NCI-H748 (cell line): ENCODE measurements around the gene CNTNAP2.
"Not testable (repeated sequence)": the region's sequence is repeated elsewhere in the genome, so short reads cannot be mapped to it uniquely, and the experiment has no call there.

Experiments
- DNase-seq: peaks from one replicate; lab custom pipeline; 2025; ENCODE audit not compliant: unreplicated experiment; lab: John Stamatoyannopoulos, UW

CNTNAP2 gene

GRCh38 chr7:146865696-146866095, 749.1 kb downstream of the CNTNAP2 start:
- DNase-seq, result no peak

GRCh38 chr7:146874722-146875121, 758.1 kb downstream of the CNTNAP2 start:
- no peak for DNase-seq

GRCh38 chr7:146875237-146875785, 758.7 kb downstream of the CNTNAP2 start:
- no peak for DNase-seq

DNA sequence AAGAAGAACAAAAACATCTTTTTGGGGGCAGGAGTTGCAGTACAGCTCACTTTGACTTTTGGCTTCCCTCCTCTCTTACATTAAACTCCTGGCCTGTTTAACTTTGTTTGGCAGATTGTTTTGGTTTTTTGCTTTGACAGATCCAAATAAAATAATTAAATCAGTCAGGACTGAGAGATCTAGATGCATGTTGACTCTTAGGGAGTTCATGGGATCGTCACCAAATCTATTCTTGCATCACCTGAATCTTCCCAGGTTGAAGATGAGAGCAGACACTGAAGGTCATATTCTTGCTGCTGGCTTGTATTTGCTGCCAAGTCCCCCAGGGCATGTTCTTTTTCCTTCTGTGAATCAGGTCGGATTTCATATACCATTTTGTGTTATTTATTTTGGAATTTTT, 759.4 kb downstream of the CNTNAP2 start:
- no peak for DNase-seq

DNA sequence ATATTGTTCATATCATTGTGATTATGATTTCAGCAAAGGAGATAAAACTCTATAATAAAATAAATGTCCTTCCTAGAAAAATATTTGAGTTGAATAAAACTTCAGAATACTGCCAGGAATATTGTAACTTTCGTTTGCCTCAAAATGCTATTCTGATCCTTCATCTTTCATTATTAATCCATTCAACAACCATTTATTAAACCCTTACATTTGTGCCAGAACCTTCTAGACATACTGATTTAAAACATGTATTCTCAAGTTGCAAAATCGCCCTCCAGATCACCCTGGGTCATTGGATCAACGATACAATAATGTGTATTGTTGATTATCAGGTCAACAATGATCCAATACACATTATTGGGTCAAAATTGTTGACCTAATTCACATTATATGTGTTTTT, 759.8 kb downstream of the CNTNAP2 start:
- no peak for DNase-seq

DNA sequence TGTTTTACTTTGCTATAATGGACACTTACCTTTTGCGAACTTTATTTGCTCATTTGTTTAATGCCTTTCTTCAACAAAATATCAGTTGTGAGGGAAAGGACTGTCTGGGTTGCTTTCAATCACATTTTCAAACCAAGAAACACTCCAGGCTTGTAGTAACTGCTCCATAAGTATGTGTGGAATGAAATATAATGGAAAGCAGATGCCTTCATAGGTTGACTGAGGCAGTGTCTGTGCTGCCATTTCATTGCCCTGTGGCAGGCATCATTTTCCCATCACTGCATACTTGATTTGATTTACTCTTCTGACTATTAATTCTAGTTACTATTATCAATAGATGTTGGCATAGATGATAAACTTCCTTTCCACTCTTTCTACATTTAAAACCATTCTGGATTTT, 762.3 kb downstream of the CNTNAP2 start:
- DNase-seq, result no peak

- DNase-seq, result no peak
These were observed 768.6 kb downstream of the CNTNAP2 start for GRCh38 chr7:146885231-146885630.

- no peak for DNase-seq
These were observed 773.4 kb downstream of the CNTNAP2 start for GRCh38 chr7:146889806-146890555.

DNA sequence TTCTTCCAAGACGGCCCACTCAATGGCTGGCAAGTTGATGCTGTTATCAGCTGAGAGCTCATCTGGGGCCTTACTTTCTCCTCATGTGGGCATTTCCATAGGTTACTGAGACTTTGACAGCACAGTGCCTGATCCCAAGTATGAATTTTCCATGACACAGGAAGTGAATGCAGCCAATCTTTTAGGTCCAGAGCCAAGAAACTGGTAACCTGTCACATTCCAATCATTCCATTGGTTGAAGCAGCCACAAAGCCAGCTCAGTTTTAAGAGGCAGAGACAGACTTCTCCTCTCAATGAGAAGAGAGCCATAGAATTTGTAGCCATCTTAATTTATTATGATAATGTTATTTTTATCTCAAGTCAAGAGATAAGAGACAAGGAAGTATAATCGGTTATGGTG, 775.5 kb downstream of the CNTNAP2 start:
- no peak for DNase-seq

GRCh38 chr7:146894927-146895326, 778.3 kb downstream of the CNTNAP2 start:
- no peak for DNase-seq

GRCh38 chr7:146902266-146902665, 785.7 kb downstream of the CNTNAP2 start:
- no peak for DNase-seq

GRCh38 chr7:146902728-146903127, 786.1 kb downstream of the CNTNAP2 start:
- no peak for DNase-seq

DNA sequence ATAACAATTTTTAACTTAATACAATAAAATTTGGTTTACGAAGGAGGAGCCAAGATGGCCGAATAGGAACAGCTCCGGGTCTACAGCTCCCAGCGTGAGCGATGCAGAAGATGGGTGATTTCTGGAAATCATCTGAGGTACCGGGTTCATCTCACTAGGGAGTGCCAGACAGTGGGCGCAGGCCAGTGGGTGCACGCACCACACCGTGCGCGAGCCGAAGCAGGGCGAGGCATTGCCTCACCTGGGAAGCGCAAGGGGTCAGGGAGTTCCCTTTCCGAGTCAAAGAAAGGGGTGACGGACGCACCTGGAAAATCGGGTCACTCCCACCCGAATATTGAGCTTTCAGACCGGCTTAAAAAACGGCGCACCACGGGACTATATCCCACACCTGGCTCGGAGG, 789.1 kb downstream of the CNTNAP2 start:
- DNase-seq, result not testable (repeated sequence)

GRCh38 chr7:146922782-146923181, 806.2 kb downstream of the CNTNAP2 start:
- no peak for DNase-seq

GRCh38 chr7:146926841-146927240, 810.2 kb downstream of the CNTNAP2 start:
- DNase-seq, result no peak

DNA sequence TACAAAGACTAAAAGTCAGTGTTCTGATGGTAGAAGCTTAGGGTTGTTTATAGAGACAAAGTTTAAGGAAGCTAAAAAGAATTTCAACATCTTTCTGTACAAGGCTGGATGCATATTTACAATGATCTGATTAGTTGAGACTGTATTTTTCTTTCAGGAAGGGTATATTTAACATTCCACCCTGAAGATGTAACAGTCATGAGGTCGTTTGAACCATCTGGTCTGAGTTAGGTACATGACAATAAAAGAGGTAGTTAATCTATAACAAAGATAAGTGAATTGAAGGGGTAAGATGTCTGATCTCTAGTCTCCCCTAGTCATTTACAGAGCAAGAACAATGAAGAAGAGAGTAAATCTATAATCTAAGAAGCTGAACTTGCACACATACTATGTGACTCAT, 821.2 kb downstream of the CNTNAP2 start:
- no peak for DNase-seq

GRCh38 chr7:146943483-146943882, 826.9 kb downstream of the CNTNAP2 start:
- peak; percentile 28 for DNase-seq

- DNase-seq, result no peak
These were observed 832.1 kb downstream of the CNTNAP2 start for GRCh38 chr7:146948703-146949102.

- DNase-seq, result peak; percentile 88
These were observed 839.7 kb downstream of the CNTNAP2 start for GRCh38 chr7:146956321-146956720.

DNA sequence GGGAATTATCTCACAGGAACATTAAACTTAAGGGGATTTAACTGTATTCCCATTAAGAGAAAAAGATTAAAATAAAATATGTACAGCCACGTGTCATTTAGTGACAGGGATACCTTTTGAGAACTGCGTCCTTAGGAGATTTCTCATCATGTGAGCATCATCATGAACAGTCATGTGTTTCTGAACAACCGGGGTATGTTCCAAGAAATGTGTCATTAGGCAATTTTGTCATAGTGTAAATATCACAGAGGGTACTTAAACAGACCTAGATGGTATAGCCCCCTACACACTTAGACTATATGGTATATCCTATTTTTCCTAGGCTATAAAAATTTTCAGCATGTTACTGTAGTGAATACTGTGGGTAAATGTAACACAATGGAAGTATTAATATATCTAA, 840.3 kb downstream of the CNTNAP2 start:
- DNase-seq, result peak; percentile 81

DNA sequence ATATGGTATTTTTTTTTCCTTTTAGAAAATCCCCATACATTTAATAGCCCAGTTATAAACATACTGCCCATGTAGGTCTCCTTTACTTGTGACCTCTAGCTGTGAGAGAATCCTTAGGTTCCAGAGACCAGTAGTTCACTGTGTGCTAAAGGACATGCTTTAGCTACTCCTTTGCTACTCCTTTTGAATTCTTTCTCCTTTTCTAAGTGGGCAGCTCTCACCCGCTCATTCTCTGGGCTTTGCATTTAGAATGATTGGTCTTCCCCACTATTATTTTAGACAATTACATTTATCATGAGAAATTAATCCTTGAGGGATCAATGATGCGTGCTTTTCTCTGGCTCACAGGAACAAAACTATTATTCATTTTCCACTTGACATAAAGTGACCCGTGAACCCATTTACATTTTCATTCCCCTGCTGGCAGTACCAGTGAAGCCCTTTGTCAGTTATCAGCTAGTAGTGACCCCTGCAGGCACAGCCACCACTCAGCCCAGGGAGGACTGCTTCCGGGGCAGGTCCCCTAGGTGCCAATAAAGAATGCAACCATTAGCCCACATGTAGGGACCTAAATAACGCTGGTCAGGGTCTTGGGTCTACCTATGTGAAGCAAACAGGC, 844.3 kb downstream of the CNTNAP2 start:
- DNase-seq, result peak; percentile 91

GRCh38 chr7:146961617-146962016, 845.0 kb downstream of the CNTNAP2 start:
- DNase-seq, result no peak
